Fibroblast of the conjunctiva (primary cell): ENCODE data around the gene FLAD1.

Experiments used
- DNase-seq: peaks from one replicate; pipeline ENCODE4 v3.0.0-alpha.2; 2010; ENCODE audit warnings: low read depth

FLAD1 gene

DNA sequence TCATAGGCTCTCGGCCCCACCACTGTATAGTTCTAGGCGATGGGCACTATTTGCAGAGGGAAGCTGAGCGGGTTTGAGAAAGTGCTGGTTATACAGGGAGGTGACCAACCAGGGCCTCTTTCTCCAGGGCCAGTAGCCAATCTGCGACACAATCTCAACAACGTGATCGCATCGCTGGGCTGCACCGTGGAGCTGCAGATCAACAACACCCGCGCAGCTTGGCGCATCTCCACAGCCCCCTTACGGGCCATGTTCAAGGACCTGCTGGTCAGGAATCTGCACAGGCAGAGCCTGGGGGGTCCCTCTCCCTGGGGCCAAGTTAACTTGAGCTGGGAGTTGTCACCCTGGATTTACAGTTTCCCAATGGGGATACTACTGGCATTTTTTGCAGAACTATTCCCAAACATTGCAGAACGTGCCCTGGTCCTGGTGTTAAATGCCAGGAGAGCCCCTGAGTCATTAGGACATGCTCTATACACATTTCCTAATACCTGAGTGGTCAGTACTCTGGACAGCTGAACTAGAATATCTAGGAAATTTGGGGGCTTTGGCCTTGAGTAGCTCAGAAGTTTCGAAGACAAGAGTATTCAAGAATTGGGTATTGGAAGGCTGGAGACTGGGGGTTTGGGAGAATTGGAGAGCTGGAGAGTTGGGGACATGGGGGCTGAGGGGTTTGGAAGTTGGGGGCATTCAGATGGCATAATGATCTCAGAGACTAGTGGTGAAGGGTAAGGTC is 57.4 kb downstream of the FLAD1 start:
- DNase-seq, result no peak
